NK-92 (cell line): ENCODE results near the gene DBH.
"Not testable (repeated sequence)": the region's sequence is repeated elsewhere in the genome, so short reads cannot be mapped to it uniquely, and the experiment has no call there.

Experiments used
- DNase-seq: peaks from one replicate; lab custom pipeline; 2025; ENCODE audit not compliant: unreplicated experiment; lab: John Stamatoyannopoulos, UW

Gene DBH

DNA sequence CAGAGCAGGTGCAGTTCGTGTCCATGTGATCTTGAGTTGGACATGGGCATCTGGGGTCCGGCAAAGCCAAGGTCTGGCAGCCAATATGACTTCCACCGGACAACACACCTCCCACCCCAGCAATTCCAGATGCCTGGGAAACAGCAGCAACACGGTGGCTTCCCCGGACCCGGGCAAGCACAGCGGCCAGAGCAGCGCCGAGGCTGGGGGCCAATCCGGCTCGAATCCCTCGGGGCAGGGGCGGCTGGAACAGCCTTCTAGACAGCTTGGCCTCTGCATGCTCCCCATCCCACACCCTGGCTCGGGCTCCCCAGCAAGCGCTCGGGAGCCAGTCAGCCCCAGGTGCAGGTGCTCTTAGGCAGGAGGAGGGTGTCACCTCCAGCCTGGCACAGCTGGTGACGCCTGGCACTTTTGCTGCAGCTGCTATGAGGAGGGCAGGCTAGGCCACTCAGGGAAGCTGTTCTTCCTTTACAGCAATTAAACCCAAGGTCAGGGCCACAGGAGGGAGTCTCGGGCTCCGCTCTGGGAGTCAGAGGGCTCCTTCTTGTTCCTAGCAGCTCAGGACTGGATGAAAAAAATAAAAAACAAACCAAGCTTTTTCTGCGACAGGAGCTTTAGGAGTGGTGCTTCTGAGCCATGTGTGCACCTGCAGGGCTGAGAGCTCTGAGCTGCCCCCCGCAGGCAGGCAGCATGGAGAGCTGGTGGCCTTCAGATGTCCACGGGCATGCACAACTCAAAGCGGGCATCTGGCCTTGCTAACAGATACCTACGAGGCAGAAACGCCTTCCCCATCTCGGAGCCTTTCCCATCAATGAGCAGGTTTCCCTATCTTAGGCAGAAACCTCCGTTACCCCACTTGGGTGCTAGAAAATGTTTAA is 28.2 kb downstream of the DBH start:
- DNase-seq = no peak

DNA sequence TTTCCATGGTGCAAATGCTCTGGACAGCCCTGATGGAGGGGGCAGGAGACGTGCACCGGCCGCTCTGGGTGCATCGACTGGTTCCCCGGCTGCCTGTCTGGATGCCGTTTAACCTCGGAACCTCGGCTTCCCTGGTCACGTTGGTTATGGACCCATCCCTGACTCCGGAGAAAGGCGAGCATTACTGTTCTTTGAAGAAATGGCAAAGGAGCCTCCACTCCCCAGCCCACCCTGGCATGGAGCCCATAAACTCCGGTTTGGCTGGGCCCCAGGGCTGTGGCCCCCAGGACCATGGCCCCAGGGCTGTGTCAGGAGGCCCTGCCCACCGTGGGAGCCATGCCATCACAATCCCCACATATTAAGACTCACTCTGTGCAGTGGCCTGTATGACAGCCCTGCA is 28.9 kb downstream of the DBH start:
- DNase-seq = no peak

- DNase-seq = no peak
Observed at GRCh38 chr9:133665535-133665934, 29.4 kb downstream of the DBH start.

GRCh38 chr9:133666387-133666786 is 30.2 kb downstream of the DBH start:
- no peak for DNase-seq

GRCh38 chr9:133666845-133667244 is 30.7 kb downstream of the DBH start:
- DNase-seq = no peak

- no peak for DNase-seq
Observed at GRCh38 chr9:133667759-133668450, 31.7 kb downstream of the DBH start.

DNA sequence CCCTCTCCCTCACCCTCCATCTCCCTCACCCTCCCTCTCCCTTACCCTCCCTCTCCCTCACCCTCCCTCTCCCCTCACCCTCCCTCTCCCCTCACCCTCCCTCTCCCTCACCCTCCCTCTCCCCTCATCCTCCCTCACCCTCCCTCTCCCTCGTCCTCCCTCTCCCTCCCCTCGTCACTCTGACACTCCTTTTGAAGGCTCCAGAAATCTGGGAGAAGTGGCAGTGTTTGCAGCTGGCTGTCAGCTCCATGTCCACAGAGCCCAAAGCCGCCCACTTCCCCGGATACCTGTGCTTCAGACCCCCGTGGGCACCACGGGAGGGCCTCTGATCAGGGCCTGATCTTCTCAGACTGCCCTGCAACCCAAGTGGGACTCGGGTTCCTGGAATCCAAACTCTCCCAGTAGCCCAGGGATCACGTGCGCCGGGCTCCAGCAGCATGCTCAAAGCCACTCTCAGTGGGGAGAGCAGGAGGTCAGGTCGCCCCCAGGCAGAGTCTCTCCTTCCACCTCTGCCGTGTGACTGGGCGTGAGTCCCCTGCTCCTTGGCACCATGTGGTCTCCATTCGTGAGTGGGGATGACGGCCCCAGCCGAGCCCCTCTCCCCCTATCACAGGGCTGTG is 33.1 kb downstream of the DBH start:
- no peak for DNase-seq

GRCh38 chr9:133670466-133670865 is 34.3 kb downstream of the DBH start:
- no peak for DNase-seq

GRCh38 chr9:133671371-133671770 is 35.2 kb downstream of the DBH start:
- DNase-seq = no peak

GRCh38 chr9:133672503-133673257 is 36.5 kb downstream of the DBH start:
- no peak for DNase-seq

DNA sequence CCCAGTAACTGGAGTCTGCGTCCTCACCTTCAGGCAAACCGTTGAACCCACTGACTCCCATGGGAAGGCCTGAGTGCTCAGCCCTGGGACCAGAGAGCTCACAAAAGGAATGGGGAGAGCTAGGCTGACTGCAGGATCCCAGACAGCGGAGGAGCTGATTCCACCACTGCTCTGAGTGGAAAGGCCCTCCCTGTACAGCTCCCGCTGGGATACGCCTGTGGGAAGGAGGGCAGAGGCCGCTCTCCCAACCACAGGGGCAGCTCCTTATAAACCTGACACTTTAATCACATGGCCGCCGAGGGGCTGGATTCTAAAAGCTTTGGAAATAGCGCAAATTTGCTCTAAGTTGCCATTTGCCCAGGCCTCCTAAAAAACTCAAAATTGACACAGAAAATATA is 37.1 kb downstream of the DBH start:
- DNase-seq = no peak

DNA sequence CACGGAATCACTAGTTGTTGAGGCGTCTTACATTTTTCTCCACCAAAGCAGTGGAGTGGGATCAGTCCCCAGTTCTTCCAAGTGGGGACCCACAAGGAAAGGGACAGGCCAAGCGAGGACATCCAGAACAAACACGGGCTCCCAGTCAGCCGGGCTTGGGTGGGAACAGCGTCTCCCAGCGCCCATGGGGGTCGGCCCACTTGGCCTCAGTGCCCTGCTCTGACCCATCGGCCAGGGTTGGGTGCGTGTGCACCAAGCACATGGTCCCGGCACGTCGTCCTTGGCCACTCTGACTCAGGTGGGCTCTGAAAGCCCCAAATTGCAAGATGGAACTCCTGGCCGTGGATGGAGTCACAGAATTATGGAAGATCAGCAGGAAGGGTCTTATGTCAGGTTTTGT is 37.9 kb downstream of the DBH start:
- no peak for DNase-seq

GRCh38 chr9:133675796-133676195 is 39.6 kb downstream of the DBH start:
- not testable (repeated sequence) for DNase-seq

GRCh38 chr9:133676450-133676849 is 40.3 kb downstream of the DBH start:
- no peak for DNase-seq

DNA sequence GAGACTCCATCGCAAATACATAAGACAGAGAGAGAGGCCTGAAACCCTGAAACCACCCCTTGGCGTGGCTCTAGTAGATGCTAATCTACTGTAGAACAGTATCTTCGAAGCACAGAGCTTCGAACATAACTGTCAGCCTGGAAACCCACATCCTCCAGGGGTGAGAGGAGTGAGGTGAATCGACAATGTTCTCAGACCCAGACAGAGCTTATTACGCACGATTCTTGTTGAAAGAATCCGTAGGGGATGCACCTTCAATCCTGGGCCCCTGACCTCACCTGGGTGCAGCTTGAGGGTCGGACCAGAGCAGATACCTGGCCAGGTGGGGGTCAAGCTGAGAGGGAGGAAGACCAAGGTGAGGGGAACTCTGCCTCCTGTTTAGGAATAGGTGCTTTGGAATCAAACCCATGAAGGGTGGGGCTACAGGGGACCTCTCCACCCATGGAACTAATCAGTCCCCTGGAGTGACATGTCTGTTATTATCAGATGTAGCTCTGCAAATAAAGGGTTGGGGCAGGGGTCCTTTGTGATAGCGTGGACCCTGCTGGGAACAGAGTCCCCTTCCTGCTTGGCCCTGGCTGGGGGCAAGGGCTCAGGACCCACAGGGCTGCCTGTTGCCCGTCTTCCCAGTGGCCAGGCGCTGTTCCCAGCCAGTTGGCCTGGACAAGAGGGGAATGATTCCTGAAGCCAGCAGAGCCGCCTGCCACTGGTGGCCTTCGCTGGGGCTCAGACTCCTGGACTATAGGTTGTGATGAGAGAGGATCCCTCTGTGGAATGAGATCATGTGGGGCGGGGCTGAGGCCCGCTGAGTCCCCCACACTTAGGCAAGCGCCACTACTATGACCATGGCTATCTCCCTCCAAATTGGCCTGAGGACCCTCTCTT is 41.2 kb downstream of the DBH start:
- DNase-seq = no peak

- no peak for DNase-seq
Observed at GRCh38 chr9:133679056-133679455, 42.9 kb downstream of the DBH start.

- DNase-seq = no peak
Observed at GRCh38 chr9:133679466-133680061, 43.4 kb downstream of the DBH start.

DNA sequence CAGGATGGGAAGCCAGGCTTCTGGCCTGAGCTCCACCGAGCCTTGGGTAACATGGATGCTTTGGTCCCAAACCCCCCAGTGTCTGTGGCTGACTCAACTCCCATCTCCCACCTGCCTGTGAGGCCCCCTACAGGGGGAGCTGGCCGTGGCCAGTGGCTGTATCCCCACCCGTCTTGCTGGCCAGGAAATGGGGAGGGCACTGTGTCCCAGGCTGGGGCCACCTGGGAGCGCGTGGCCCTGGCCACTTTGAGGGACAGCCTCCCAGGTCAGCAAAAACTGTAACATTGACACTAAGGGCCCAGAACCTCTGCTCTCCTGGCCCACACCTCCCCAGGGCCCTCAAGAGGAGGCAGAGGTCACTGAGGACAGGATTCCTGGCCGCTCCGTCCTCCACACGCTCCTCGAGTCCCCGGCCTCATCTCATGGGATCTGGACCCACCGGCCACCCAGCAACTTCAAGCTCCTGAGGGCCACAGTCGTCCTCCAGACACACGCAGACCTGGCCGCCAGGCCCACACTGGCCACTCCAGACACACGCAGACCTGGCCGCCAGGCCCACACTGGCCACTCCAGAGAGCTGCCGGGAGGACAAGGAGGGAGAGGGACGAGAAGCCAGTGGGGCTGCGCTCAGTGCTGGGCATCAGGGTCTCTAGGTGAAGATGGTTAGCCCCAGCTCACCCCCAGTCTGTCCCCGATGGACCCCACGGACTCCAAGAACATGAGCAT is 44.2 kb downstream of the DBH start:
- DNase-seq = no peak

DNA sequence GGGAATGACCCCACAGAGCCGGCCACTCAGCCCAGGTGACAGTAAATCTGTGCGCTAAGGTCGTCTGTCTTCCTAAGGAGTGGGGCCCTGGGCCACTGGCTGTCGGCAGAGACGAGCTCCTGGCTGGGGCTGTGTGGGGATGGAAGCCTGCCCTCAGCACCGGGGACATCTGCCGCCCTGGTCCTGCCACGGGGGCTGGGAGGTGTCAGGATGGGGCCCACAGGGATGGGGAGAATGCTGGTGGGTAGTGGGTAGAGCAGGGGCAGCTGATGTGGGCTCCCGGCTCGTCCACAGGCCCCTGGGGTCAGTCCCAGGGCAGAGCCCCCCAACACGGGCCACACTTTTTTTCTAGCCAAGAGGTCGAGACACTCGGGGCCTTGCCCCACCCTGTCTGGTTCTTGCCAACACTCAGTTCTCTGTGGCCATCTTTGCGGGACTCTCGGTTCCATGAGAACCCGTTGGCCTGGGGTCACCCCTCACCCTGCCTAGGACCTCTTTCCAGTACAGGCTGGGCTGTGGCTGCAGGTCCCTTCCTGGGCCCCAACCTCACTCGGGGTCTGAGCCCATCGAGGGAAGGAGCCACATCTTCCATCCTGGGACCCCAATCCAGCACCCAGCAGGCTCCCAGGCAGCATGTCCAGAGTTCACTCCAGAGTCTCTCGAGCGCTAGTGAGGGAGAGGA is 45.0 kb downstream of the DBH start:
- DNase-seq = no peak
